ENCODE data around the gene GSC2.

GSC2 gene

DNA sequence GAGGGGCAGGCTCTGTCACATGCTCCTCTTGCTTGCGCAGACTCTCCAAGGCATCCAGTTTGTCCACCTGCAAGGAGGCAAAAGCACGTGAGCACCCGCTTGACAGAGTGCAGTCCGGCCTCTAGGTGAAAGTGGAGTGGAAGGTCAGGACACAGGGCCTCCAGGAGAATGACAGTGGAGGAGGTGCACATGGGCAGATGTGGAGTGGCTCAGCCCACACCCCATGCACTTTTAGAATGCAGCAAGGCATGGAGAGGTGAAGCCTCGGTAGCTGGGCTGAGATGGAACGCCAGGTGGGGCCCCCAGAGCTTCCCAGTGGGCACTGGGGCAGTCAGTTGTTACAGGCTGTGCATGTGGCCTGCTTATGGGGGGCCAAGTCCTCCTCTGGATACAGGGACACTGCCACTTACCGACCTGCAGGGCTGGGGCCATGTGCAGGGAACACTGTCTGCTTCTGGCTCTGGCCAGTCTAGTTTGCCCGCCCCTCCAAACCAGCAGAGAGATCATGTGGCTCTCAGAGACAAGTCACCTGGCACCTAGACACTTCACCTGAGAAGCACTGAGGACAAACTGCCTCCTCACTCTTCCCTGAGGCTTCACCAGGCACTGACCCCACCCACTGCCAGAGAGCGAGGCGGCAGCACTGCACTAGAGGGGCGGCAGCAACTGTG, 30.8 kb upstream of the GSC2 start:
- Histone ChIP-seq H3K4me1 (ENCODE audit: insufficient read depth, poor library complexity, severe bottlenecking) (no peaks in the 10 kb centered on the region), H3K27me3 (ENCODE audit: insufficient read depth, poor library complexity, severe bottlenecking) (no peaks in the 10 kb centered on the region), H3K27ac (ENCODE audit: poor library complexity, severe bottlenecking) (no peak overlapping the region), H3K4me3 (ENCODE audit: severe bottlenecking) (no peak overlapping the region), H3K36me3 (ENCODE audit: low read depth) (peaks cover 12% of the 10 kb centered on the region), H3K9me3 (ENCODE audit: severe bottlenecking) (no peaks in the 10 kb centered on the region)
- TF ChIP-seq, protein P1, sequence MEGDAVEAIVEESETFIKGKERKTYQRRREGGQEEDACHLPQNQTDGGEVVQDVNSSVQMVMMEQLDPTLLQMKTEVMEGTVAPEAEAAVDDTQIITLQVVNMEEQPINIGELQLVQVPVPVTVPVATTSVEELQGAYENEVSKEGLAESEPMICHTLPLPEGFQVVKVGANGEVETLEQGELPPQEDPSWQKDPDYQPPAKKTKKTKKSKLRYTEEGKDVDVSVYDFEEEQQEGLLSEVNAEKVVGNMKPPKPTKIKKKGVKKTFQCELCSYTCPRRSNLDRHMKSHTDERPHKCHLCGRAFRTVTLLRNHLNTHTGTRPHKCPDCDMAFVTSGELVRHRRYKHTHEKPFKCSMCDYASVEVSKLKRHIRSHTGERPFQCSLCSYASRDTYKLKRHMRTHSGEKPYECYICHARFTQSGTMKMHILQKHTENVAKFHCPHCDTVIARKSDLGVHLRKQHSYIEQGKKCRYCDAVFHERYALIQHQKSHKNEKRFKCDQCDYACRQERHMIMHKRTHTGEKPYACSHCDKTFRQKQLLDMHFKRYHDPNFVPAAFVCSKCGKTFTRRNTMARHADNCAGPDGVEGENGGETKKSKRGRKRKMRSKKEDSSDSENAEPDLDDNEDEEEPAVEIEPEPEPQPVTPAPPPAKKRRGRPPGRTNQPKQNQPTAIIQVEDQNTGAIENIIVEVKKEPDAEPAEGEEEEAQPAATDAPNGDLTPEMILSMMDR (IDR thresholded peaks at IDR 0.05; ENCODE audit: poor library complexity, severe bottlenecking) = no peak
- DNase-seq (ENCODE audit: low spot score) (no peak), ATAC-seq (ENCODE audit: low read depth) (no peak)

DNA sequence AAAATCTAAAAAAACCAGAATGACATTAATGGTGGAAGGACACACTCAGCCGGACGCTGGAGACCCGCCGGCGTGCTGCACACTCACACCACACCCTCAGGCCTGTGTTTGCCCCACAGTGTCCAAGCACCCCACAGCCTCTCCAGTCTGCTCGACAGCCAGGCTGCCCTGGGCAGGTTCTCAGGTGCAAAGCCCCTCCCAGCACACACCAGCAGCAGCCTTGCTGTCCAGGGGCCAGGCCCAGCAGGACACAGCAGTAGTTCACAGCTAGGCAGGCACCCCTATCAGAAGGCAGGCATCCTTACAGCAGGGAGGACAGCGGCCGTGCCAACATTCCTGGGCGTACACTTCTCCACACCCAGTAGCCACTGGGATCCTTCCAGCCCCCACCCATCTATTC, 30.1 kb upstream of the GSC2 start:
- Histone ChIP-seq H3K4me1 (ENCODE audit: insufficient read depth, poor library complexity, severe bottlenecking) (no peaks in the 10 kb centered on the region), H3K36me3 (ENCODE audit: low read depth) (peaks cover 18% of the 10 kb centered on the region), H3K27ac (ENCODE audit: poor library complexity, severe bottlenecking) (no peak overlapping the region), H3K4me3 (ENCODE audit: severe bottlenecking) (no peak overlapping the region), H3K9me3 (ENCODE audit: severe bottlenecking) (no peaks in the 10 kb centered on the region), H3K27me3 (ENCODE audit: insufficient read depth, poor library complexity, severe bottlenecking) (no peaks in the 10 kb centered on the region)
- ATAC-seq (ENCODE audit: low read depth) = no peak
- TF ChIP-seq, protein P1 (IDR thresholded peaks at IDR 0.05; ENCODE audit: poor library complexity, severe bottlenecking) = no peak
- no peak for DNase-seq (ENCODE audit: low spot score)

DNA sequence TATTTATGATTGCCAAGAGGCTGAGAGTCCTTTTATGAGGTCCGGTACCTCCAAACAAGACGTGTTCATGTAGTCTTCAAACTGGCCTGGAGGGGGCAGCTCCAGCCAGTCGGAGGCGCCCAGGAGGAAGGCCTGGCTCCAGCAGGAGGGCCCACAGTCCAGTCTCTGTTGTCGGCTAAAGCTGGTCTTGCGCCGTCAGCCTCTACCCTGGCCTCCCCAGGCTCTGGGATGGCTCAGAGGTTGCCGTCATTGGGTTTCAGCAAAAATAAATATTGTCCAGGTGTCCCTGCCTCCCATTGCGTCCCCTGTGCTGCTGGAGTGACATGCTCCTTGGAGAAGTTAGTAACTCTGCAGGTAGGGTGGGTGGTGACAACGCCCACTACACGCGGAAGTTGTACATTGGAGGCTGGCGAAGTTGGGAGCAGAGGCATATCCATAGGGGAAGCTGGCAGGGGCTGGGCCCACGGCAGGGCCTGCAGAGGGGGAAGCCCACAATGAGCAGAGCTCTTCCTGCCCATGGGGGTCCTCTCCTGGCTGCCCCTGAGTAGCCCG, 29.5 kb upstream of the GSC2 start:
- peak overlapping the region; percentile 98 for H3K4me3 ChIP-seq (ENCODE audit: severe bottlenecking)
- H3K36me3 ChIP-seq (ENCODE audit: low read depth) = peaks cover 21% of the 10 kb centered on the region
- H3K27ac ChIP-seq (ENCODE audit: poor library complexity, severe bottlenecking) = peak overlapping the region; percentile 73
- TF ChIP-seq, protein P1 (IDR thresholded peaks at IDR 0.05; ENCODE audit: poor library complexity, severe bottlenecking) = peak; percentile 75
- no peak for DNase-seq (ENCODE audit: low spot score)
- H3K9me3 ChIP-seq (ENCODE audit: severe bottlenecking) = no peaks in the 10 kb centered on the region
- no peaks in the 10 kb centered on the region for H3K27me3 ChIP-seq (ENCODE audit: insufficient read depth, poor library complexity, severe bottlenecking)
- H3K4me1 ChIP-seq (ENCODE audit: insufficient read depth, poor library complexity, severe bottlenecking) = peaks cover 5% of the 10 kb centered on the region
- ATAC-seq (ENCODE audit: low read depth) = peak; percentile 39

DNA sequence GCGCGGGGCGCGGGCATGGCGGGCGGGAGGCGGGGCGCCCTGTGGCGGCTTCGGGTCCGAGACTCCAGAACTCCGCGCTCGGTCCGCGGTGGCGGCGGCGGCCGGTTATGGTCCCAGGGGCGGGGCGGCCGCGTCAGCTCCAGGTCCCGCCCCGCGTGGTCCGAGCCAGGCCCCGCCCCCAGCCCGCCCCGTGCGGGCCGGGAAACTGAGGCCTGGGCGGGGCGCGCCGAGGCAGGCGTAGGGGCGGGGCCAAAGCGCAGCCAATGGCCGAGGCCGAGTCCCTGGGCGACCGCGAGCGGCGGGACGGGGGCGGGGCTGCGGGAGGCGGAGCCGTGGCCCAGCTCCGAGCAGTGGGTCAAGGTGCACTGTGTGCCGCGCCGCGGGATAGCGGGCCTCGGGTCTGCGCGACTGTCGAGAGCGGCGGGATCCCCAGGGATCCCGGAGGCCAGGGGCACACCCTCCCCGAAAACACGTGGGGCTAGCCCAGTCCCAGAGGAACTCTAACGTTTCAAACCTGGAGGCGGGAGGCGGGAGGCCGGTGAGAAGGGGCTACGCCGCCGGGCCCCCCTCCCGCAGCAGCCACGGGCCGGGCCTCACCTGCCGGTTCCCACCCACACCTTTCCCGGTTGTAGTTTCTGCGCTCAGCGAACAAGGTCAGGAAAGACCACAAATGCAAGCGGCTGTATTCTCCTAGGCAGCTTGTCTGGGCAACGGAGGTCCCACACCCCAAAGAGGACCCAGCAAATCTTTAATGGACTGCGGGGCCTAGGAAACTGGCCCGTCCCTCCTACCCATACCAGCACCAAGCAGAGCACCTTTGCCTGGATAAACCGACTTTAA, 28.8 kb upstream of the GSC2 start, which contains the start of gene SLC25A1:
Gene SLC25A1, minus strand, starts transcription at position 80 of the 840 bp plus-strand sequence. Its CDS starts 63 bp downstream, at position 17.
- H3K4me1 ChIP-seq (ENCODE audit: insufficient read depth, poor library complexity, severe bottlenecking) = peaks cover 12% of the 10 kb centered on the region
- no peaks in the 10 kb centered on the region for H3K9me3 ChIP-seq (ENCODE audit: severe bottlenecking)
- peak within 1 kb of the TSS; percentile 98 for H3K4me3 ChIP-seq (ENCODE audit: severe bottlenecking)
- H3K27ac ChIP-seq (ENCODE audit: poor library complexity, severe bottlenecking) = peak within 1 kb of the TSS; percentile 73
- DNase-seq (ENCODE audit: low spot score) = peak; percentile 82
- peak; percentile 66 for ATAC-seq (ENCODE audit: low read depth)
- peaks cover 21% of the 10 kb centered on the region for H3K36me3 ChIP-seq (ENCODE audit: low read depth)
- TF ChIP-seq, protein P1 (IDR thresholded peaks at IDR 0.05; ENCODE audit: poor library complexity, severe bottlenecking) = no peak
- no peaks in the 10 kb centered on the region for H3K27me3 ChIP-seq (ENCODE audit: insufficient read depth, poor library complexity, severe bottlenecking)

All from RWPE2 (cell line).